ENCODE measurements around the gene UBE3B.

GRCh38 chr12:109489016-109489954, 11.9 kb downstream of the UBE3B start:
- TF ChIP-seq, protein P1, sequence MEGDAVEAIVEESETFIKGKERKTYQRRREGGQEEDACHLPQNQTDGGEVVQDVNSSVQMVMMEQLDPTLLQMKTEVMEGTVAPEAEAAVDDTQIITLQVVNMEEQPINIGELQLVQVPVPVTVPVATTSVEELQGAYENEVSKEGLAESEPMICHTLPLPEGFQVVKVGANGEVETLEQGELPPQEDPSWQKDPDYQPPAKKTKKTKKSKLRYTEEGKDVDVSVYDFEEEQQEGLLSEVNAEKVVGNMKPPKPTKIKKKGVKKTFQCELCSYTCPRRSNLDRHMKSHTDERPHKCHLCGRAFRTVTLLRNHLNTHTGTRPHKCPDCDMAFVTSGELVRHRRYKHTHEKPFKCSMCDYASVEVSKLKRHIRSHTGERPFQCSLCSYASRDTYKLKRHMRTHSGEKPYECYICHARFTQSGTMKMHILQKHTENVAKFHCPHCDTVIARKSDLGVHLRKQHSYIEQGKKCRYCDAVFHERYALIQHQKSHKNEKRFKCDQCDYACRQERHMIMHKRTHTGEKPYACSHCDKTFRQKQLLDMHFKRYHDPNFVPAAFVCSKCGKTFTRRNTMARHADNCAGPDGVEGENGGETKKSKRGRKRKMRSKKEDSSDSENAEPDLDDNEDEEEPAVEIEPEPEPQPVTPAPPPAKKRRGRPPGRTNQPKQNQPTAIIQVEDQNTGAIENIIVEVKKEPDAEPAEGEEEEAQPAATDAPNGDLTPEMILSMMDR (IDR thresholded peaks at IDR 0.05; ENCODE audit: low read depth, low read length, poor library complexity, severe bottlenecking): no peak
- no peak for TF ChIP-seq EZH2phosphoT487 (IDR thresholded peaks at IDR 0.05; ENCODE audit: borderline replicate concordance, low read length)

All from DOHH2 (cell line).